Activated T-cell treated with anti-CD3 and anti-CD28 coated beads, Interleukin-2, amount 50 U/mL, for 72 hours (primary cell): Measurements from ENCODE around the gene COX19. TPM values are rescaled to one million over a fixed set of nuclear protein-coding genes. Genes with fewer than 3 reads are reported as not detected.

Source experiments
- ATAC-seq, 2 donors: fragments of 150-1000 bp; cut with Tn5 transposase; replicated peaks in 1 of 2; 2 replicates each; pipeline ENCODE4 v1.10.0; 2021; ENCODE audit warnings: moderate library complexity in 2 of 2, mild to moderate bottlenecking in 1 of 2
- DNase-seq, 2 donors: peaks; one replicate each; pipeline ENCODE4 v3.0.0; 2021 to 2022; ENCODE audit warnings: mixed read lengths in 1 of 2
- H3K27ac Mint-ChIP-seq: one replicate; pipeline ENCODE4 v1.8.0; 2022; ENCODE audit warnings: mild to moderate bottlenecking, moderate library complexity, mixed read lengths
- H3K27me3 Mint-ChIP-seq: one replicate; pipeline ENCODE4 v1.8.0; 2022; ENCODE audit warnings: low read depth, mixed read lengths
- H3K36me3 Mint-ChIP-seq, 2 donors: one replicate each; pipeline ENCODE4 v1.8.0; 2022; ENCODE audit warnings: mixed read lengths in 2 of 2, mild to moderate bottlenecking in 1 of 2; ENCODE audit not compliant: insufficient read depth in 2 of 2
- H3K4me1 Mint-ChIP-seq: one replicate; pipeline ENCODE4 v1.8.0; 2022; ENCODE audit warnings: low read depth, mixed read lengths
- H3K4me3 Mint-ChIP-seq, 2 donors: one replicate each; pipeline ENCODE4 v1.8.0; 2022; ENCODE audit warnings: mild to moderate bottlenecking in 2 of 2, mixed read lengths in 2 of 2, moderate library complexity in 2 of 2
- H3K9me3 Mint-ChIP-seq, 2 donors: one replicate each; pipeline ENCODE4 v1.8.0; 2022; ENCODE audit warnings: mixed read lengths in 2 of 2
- total RNA-seq, 2 donors: library from RNA; stranded (reverse); gene quantifications; one replicate each; pipeline ENCODE4 v1.2.3, GENCODE V29; 2022

Gene COX19
- total RNA-seq, 2 donors from 2014 or later = 20.8 to 28.4 TPM

DNA sequence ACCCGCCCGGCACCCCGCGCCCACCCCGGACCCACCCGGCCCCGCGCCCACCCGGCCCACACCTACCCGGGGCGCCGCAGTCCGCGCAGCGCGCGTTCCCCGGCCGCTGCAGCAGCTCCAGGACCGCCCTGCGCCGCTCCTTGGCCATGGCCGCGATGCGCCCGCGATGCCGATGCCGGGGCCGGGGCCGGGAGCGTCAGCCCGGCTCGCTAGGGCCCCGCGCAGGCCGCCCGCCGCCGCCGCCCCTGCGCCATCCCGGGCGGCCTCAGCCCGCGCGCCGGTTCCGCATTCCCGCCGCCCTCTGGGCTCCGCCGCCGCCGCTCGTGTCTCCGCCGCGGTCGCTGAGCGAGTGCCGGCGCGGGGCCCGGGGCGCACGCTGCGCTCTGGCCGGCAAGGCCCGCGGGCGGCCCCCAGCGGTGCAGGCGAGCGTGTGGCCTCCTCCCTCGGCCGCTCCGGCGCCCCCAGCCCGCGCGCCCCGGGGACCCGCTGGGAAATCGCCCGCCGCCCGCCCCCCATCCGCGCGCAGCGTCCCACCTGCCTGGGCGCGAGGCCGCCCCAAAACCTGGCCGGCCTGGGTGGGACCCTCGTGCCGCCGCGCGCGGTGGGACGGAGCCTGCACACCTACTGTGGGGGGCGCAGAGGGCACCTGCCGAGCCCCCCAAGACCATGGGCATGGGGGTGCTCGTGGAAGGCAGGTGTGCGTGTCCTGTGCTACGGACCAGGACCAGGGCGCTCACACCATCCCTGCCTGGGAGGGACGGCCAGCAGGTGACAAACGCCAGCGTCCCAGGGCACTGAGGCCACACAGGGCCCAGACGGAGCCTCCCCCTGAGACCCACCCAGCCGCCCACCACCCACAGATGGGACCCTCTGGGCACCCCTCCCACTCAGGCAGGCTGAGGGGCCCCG lies 20.8 kb downstream of the COX19 start, which contains the start of gene ADAP1:
Gene ADAP1 (minus strand): TSS at position 351 of the 909 bp plus-strand sequence. CDS start 203 bp downstream, at position 148.
- Mint-ChIP-seq H3K4me3 (peak within 1 kb of the TSS; percentile 63 to 73), H3K27me3 (no peaks in the 10 kb centered on the region), H3K27ac (no peak within 1 kb of the TSS), H3K4me1 (no peaks in the 10 kb centered on the region), H3K9me3 (no peaks in the 10 kb centered on the region), H3K36me3 (peaks cover 0 to 2% of the 10 kb centered on the region in 2 donors)
- peak; percentile 66 to 75 for DNase-seq
- ATAC-seq = peak; percentile 81 to 86

- Mint-ChIP-seq H3K36me3 (peaks cover 0 to 2% of the 10 kb centered on the region in 2 donors), H3K4me3 (peak overlapping the region; percentile 31 to 42), H3K9me3 (no peaks in the 10 kb centered on the region), H3K27me3 (no peaks in the 10 kb centered on the region), H3K4me1 (no peaks in the 10 kb centered on the region), H3K27ac (no peak overlapping the region)
- DNase-seq = no peak
- peak; percentile 21 to 33 for ATAC-seq
Measured at GRCh38 chr7:953547-954327, 21.6 kb downstream of the COX19 start.

DNA sequence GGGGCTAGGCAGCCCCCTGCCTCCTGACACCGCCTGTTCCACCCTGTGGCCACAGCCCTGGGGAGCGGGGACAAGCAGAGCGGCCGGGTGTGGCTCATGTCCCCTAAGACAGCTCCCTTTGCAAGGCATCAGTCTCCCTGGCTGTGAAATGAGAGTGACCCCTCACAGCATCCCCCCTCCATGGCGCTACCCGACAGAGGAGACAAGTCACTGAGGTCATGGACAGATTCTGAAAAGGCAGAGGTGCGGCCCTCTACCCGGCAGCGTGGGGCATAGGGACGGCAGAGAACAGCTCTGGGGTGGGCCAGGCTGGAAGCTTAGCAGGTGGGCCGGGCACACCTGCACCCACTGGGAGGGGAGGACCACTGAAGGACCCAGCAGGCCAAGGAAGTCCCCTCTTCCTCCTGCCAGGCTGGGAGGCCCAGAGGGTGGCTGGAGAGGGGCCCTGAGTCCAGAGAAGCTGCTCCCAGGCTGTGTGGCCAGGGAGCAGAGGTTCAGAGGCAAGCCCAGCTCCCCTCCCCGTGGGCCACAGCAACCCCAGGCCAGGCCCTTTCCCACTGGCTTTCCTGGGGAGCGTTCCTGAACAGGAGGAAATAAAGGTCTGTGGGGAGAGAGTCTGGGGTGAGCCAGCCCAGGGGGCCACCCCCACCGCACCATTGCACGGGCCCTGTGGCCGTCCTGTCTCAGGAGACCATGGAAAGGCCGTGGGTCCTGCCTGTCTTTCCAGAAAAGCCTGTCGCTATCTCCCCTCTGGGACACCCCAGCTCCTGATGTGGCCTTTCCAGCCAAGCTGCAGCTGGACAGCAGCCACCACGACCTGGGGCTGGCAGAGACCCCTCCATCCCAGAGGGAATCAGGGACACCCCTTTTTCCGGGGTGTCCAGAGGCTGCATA lies 22.6 kb downstream of the COX19 start:
- peak overlapping the region; percentile 40 to 42 for H3K4me3 Mint-ChIP-seq
- H3K9me3 Mint-ChIP-seq = no peaks in the 10 kb centered on the region
- H3K27ac Mint-ChIP-seq = no peak overlapping the region
- peaks cover 0 to 2% of the 10 kb centered on the region in 2 donors for H3K36me3 Mint-ChIP-seq
- no peaks in the 10 kb centered on the region for H3K4me1 Mint-ChIP-seq
- no peaks in the 10 kb centered on the region for H3K27me3 Mint-ChIP-seq
- DNase-seq = no peak
- no peak for ATAC-seq

DNA sequence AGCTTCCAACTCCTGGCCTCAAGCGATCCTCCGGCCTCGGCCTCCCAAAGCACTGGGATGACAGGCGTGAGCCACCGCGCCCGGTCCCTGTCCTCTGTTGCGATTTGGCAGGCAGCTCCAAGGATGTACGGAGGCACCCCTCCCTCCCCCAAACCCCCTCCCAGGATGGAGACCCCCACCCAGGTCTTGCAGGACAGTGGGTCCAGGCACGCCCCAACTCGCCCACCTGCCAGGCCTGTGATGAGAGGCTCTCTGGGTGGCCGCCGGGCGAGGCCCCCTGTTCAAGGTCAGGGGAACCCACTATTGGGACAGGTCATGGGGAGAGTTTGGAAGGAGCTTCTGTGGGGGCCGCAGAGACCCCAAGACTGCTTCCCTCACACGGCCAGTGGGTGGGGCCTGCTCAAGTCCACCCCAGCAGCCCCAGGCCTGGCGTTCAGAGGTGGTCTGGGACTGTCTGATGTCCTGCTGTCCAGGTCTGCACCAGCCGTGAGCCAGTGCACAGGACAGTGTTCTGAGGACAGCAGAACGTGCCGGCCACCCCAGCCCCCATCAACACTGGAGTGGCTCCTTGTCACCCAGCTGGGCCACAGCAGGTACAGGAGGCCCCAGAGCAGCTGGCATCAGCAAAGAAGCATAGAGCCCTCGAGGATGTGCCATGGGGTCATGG lies 23.3 kb downstream of the COX19 start:
- DNase-seq (no peak), ATAC-seq (no peak)
- H3K4me3 Mint-ChIP-seq = peak overlapping the region in 1 of 2 donors; percentile 40
- no peak overlapping the region for H3K27ac Mint-ChIP-seq
- H3K9me3 Mint-ChIP-seq = no peaks in the 10 kb centered on the region
- no peaks in the 10 kb centered on the region for H3K27me3 Mint-ChIP-seq
- no peaks in the 10 kb centered on the region for H3K4me1 Mint-ChIP-seq
- peaks cover 0 to 2% of the 10 kb centered on the region in 2 donors for H3K36me3 Mint-ChIP-seq

GRCh38 chr7:949021-949934 lies 26.1 kb downstream of the COX19 start:
- no peaks in the 10 kb centered on the region for H3K4me1 Mint-ChIP-seq
- no peak overlapping the region for H3K4me3 Mint-ChIP-seq
- no peaks in the 10 kb centered on the region for H3K9me3 Mint-ChIP-seq
- no peak overlapping the region for H3K27ac Mint-ChIP-seq
- H3K36me3 Mint-ChIP-seq = peaks cover 0 to 2% of the 10 kb centered on the region in 2 donors
- DNase-seq = no peak
- no peaks in the 10 kb centered on the region for H3K27me3 Mint-ChIP-seq
- ATAC-seq = no peak

DNA sequence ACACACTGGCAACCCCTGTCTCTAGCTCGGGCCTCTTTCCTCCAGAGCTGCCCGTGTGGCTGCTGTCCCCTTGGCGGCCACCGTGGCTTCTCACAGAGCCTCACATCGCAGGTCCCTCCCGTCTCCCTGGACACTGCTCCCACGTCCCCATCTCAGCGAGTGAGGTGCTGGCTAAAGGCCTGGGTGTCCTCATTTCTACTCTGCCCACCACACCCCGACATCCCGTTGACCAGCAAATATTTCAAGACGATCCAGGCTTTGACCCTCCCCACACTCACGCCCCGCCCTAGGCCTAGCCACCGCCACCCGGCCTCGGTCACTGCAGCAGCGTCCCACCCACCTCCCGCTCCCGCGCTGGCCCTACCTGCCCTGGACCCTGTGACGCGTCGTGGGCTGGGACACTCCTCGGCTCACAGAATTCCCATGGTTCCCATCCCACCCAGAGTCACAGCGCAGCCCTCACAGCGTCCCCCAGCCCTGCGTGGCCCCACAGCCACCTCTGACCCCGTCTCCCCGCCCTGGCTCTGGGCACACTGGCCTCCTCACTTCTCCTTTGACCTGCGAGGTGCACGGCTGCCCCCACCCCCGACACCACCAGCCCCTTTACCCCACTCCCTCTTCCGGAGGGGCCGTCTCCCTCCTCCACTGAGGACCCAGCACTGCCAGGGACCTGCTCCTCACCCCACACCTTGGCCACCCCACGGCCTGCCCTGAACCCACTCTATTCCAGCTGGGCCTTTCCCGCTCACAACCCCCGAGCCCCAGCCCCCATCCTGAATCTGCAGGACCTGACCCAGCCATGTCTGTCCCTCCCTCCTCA lies 27.7 kb downstream of the COX19 start:
- H3K27me3 Mint-ChIP-seq = no peaks in the 10 kb centered on the region
- H3K36me3 Mint-ChIP-seq = peaks cover 0 to 2% of the 10 kb centered on the region in 2 donors
- no peak for ATAC-seq
- no peaks in the 10 kb centered on the region for H3K9me3 Mint-ChIP-seq
- H3K27ac Mint-ChIP-seq = no peak overlapping the region
- H3K4me1 Mint-ChIP-seq = no peaks in the 10 kb centered on the region
- H3K4me3 Mint-ChIP-seq = no peak overlapping the region
- no peak for DNase-seq

DNA sequence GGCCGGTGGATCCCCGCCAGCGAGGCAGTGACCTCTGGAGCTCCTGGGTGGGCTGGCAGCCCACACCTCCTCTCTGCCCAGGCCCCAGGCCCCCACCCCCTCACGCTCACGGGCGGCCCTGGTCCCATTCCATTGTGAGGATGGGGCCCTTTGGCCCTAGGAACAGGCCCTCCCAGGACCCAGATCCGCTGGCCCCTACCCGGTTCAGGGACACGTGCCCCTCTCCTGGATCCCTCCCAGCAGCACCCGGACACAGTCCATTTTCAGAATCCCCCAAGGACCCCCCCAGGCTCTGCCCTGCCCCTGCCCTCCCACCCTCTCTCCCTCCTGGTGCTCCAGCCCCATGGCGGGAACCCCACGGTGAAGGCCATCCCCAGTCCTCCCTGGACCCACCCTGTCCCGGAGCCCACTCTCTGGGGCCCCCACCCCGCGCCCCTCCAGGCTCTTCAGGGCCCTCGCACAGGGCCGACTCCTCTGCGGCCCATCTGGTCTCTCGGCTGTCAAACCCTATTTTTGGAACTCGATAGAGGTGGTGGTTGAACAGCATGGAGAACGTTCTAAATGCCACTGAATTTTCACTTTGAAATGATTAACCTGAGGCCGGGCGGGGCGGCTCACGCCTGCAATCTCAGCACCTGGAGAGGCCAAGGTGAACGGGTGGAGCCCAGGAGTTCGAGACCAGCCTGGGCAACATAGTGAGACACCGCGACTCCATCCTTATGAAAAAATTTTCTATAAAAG lies 28.9 kb downstream of the COX19 start:
- no peak for DNase-seq
- no peaks in the 10 kb centered on the region for H3K27me3 Mint-ChIP-seq
- H3K36me3 Mint-ChIP-seq = peaks cover 0 to 9% of the 10 kb centered on the region in 2 donors
- no peak overlapping the region for H3K4me3 Mint-ChIP-seq
- no peak overlapping the region for H3K27ac Mint-ChIP-seq
- H3K4me1 Mint-ChIP-seq = peaks cover 5% of the 10 kb centered on the region
- peaks cover 0 to 2% of the 10 kb centered on the region in 2 donors for H3K9me3 Mint-ChIP-seq
- ATAC-seq = no peak

GRCh38 chr7:945556-946255 lies 29.6 kb downstream of the COX19 start:
- H3K27me3 Mint-ChIP-seq = no peaks in the 10 kb centered on the region
- H3K9me3 Mint-ChIP-seq = peaks cover 0 to 2% of the 10 kb centered on the region in 2 donors
- peaks cover 4 to 14% of the 10 kb centered on the region in 2 donors for H3K36me3 Mint-ChIP-seq
- peaks cover 12% of the 10 kb centered on the region for H3K4me1 Mint-ChIP-seq
- no peak overlapping the region for H3K4me3 Mint-ChIP-seq
- no peak for DNase-seq
- no peak overlapping the region for H3K27ac Mint-ChIP-seq
- no peak for ATAC-seq

GRCh38 chr7:945147-945555 lies 30.2 kb downstream of the COX19 start:
- ATAC-seq (no peak), DNase-seq (no peak)
- Mint-ChIP-seq H3K9me3 (peaks cover under 1 to 5% of the 10 kb centered on the region in 2 donors), H3K36me3 (peaks cover 6 to 17% of the 10 kb centered on the region in 2 donors), H3K27ac (no peak overlapping the region), H3K4me1 (peaks cover 18% of the 10 kb centered on the region), H3K4me3 (no peak overlapping the region), H3K27me3 (no peaks in the 10 kb centered on the region)

GRCh38 chr7:944744-945143 lies 30.6 kb downstream of the COX19 start:
- Mint-ChIP-seq H3K27ac (no peak overlapping the region), H3K4me3 (no peak overlapping the region), H3K36me3 (peaks cover 10 to 19% of the 10 kb centered on the region in 2 donors), H3K27me3 (no peaks in the 10 kb centered on the region), H3K4me1 (peaks cover 21% of the 10 kb centered on the region), H3K9me3 (peaks cover 3 to 7% of the 10 kb centered on the region in 2 donors)
- ATAC-seq = no peak
- DNase-seq = no peak
